GM12891 (cell line): ENCODE results near the gene SMC5.

ENCODE experiments used
- POLR2A ChIP-seq: IDR thresholded peaks from 2 replicates; pipeline ENCODE4 v1.6.1; 2011; ENCODE audit warnings: low read depth, low read length, control low read depth
- POLR2AphosphoS5 ChIP-seq: IDR thresholded peaks from 2 replicates; pipeline ENCODE4 v1.6.1; 2011; ENCODE audit warnings: low read depth, low read length, control low read depth
- POU2F2 ChIP-seq: IDR thresholded peaks from 2 replicates; pipeline ENCODE4 v1.6.1; 2011; ENCODE audit warnings: low read depth, mild to moderate bottlenecking, control low read depth, low read length, moderate library complexity
- TAF1 ChIP-seq: IDR thresholded peaks from 2 replicates; pipeline ENCODE4 v1.6.1; 2011; ENCODE audit warnings: low read depth, low read length, control low read depth

DNA sequence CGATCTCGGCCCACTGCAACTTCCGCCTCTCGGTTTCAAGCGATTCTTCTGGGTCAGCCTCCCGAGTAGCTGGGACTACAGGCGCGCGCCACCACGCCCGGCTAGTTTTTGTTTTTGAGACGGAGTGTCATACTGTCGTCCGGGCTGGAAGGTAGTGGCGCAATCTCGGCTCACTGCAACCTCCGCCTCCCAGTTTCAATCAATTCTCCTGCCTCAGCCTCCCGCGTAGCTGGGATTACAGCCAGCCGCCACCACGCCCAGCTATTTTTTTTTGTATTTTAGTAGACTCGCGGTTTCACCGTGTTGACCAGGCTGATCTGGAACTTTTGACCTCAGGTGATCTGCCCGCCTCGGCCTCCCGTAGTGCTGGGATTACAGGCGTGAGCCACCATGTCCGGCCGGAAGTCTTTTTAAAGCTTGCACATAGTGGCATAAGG, 1.2 kb downstream of the SMC5 start:
- TF ChIP-seq POLR2A: no peak
- TF ChIP-seq POLR2AphosphoS5: no peak
- TF ChIP-seq TAF1: no peak
- TF ChIP-seq POU2F2: no peak
